ENCODE results near the gene HSPE1. TPM values are rescaled to one million over a fixed set of nuclear protein-coding genes. Genes with fewer than 3 reads are reported as not detected.
"Not testable (repeated sequence)": the region's sequence is repeated elsewhere in the genome, so short reads cannot be mapped to it uniquely, and the experiment has no call there.

The HSPE1 gene
- total RNA-seq, 1 donor from 2014 or later = 60.4 TPM

- DNase-seq (ENCODE audit: low spot score) = no peak
- no peak for ATAC-seq
- intact Hi-C loops (cut with DNase I) = no loop called here
Observed at GRCh38 chr2:197547163-197547900, 47.2 kb downstream of the HSPE1 start.

- DNase-seq (ENCODE audit: low spot score) = no peak
- ATAC-seq = no peak
- intact Hi-C loops (cut with DNase I) = no loop called here
Observed at GRCh38 chr2:197548582-197548981, 48.4 kb downstream of the HSPE1 start.

GRCh38 chr2:197551260-197551659 is 51.1 kb downstream of the HSPE1 start:
- DNase-seq (ENCODE audit: low spot score); intact Hi-C loops (cut with DNase I); ATAC-seq: not testable (repeated sequence)

Other genes with a start within 250 kb of the HSPE1 start
- gene ANKRD44, start 189.6 kb upstream of the HSPE1 start, total RNA-seq = 77.8 TPM
- 330 TPM for gene SF3B1, start 65.4 kb upstream of the HSPE1 start, total RNA-seq
- gene COQ10B, start 46.8 kb upstream of the HSPE1 start, total RNA-seq = 19.1 TPM
- gene HSPD1, start 539 bp upstream of the HSPE1 start, total RNA-seq = 136 TPM
- 25.6 TPM for gene MOB4, start 15.7 kb downstream of the HSPE1 start, total RNA-seq
- gene RFTN2, start 175.2 kb downstream of the HSPE1 start, total RNA-seq = 47.7 TPM
- gene MARS2, start 205.0 kb downstream of the HSPE1 start, total RNA-seq = 3.1 TPM